Brain microvascular endothelial cell (primary cell): ENCODE measurements around the gene ZNF574.
A peak's percentile ranks its signal among the peaks of the same experiment; 100 is the strongest.

Experiments
- DNase-seq: peaks from one replicate; pipeline ENCODE4 v3.0.0-alpha.2; 2020
- H3K27ac ChIP-seq: fragments of 250-450 bp; sonication (Bioruptor Pico); 2 replicates; pipeline ENCODE4 v1.5.1; 2020; ENCODE audit warnings: mild to moderate bottlenecking, moderate library complexity
- H3K27me3 ChIP-seq: fragments of 250-450 bp; sonication (Bioruptor Pico); replicated peaks from 2 replicates; pipeline ENCODE4 v1.5.1; 2020; ENCODE audit warnings: mild to moderate bottlenecking
- H3K36me3 ChIP-seq: fragments of 250-450 bp; sonication (Bioruptor Pico); replicated peaks from 2 replicates; pipeline ENCODE4 v1.5.1; 2020; ENCODE audit warnings: mild to moderate bottlenecking
- H3K4me3 ChIP-seq: 2 replicates; pipeline ENCODE4 v1.5.1; 2011; ENCODE audit warnings: low read depth, mild to moderate bottlenecking, control low read depth, low read length, moderate library complexity
- CTCF ChIP-seq: IDR thresholded peaks from 2 replicates; pipeline ENCODE4 v1.5.1; 2011; ENCODE audit warnings: low read depth, mild to moderate bottlenecking, moderate library complexity, low read length, control low read depth, inconsistent platforms; ENCODE audit errors: missing control alignments
- in situ Hi-C: cut with HindIII; loops from 2 replicates; pipeline ENCODE4 v1.10.0; 2017; ENCODE audit warnings: low sequenced_read_pairs, low pct_ligation_motif_present

The ZNF574 gene

GRCh38 chr19:42122691-42123607, 47.0 kb downstream of the ZNF574 start:
- Histone ChIP-seq H3K4me3 (no peak overlapping the region), H3K36me3 (no peaks in the 10 kb centered on the region), H3K27me3 (no peaks in the 10 kb centered on the region), H3K27ac (no peak overlapping the region)
- in situ Hi-C loops: no loop called here
- no peak for DNase-seq
- peak; percentile 32 for TF ChIP-seq CTCF

- in situ Hi-C loops: no loop called here
- no peaks in the 10 kb centered on the region for H3K27me3 ChIP-seq
- H3K27ac ChIP-seq: no peak overlapping the region
- DNase-seq: no peak
- TF ChIP-seq CTCF: no peak
- H3K36me3 ChIP-seq: no peaks in the 10 kb centered on the region
- H3K4me3 ChIP-seq: no peak overlapping the region
These were observed 47.8 kb downstream of the ZNF574 start for GRCh38 chr19:42123765-42124164.

DNA sequence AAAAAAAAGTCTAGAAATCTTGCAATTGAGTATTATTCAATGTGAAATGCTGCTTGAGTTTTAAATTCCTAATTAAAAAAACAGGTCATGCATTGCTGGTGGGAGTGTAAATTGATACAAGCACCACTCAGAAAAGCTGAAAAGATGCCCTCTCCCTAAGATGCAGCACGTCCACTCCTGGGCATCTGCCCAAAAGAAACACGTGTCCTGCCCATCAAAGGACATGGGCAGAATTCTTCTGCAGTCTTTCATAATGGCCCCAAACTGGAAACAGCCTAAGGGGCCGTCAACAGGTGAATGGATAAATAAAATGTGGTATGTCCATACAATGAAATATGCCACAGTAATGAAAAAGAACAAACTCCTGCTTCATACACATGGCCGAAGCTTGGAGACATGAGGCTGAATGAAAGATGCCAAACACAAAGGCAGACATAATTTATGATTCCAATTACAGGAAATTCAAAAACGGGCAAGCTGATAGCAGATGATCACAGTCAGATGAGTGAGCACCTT, 48.5 kb downstream of the ZNF574 start:
- Histone ChIP-seq H3K27ac (no peak overlapping the region), H3K4me3 (no peak overlapping the region), H3K27me3 (no peaks in the 10 kb centered on the region), H3K36me3 (no peaks in the 10 kb centered on the region)
- DNase-seq: no peak
- in situ Hi-C loops: no loop called here
- TF ChIP-seq CTCF: no peak

DNA sequence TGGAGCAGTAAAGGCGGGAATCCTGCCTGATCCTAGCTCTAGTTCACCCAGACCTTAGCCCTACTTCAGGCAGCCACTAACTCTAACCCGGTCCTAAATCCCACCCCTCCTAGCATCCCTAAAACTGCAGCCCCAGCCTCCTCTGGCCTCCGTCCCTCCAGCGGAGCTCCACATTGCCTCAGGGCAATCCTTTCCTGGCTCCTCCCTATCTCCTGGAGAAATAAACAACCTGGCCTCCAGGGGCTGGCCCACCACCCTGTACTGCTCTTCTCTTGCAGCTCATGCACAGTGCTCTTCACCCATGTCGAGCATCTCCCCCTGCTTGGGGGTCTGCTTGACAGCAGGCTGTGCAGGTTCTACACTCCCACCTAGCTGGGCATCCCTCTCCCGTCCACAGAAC, 49.6 kb downstream of the ZNF574 start:
- Histone ChIP-seq H3K4me3 (no peak overlapping the region), H3K36me3 (no peaks in the 10 kb centered on the region), H3K27ac (no peak overlapping the region), H3K27me3 (no peaks in the 10 kb centered on the region)
- in situ Hi-C loops: no loop called here
- no peak for DNase-seq
- no peak for TF ChIP-seq CTCF

GRCh38 chr19:42126574-42126973, 50.6 kb downstream of the ZNF574 start:
- no peak overlapping the region for H3K27ac ChIP-seq
- no peaks in the 10 kb centered on the region for H3K36me3 ChIP-seq
- TF ChIP-seq CTCF: no peak
- in situ Hi-C loops: no loop called here
- no peak overlapping the region for H3K4me3 ChIP-seq
- no peaks in the 10 kb centered on the region for H3K27me3 ChIP-seq
- DNase-seq: no peak
